HG03066 (cell line): Measurements from ENCODE around the gene DNAJC5.
"Not testable (repeated sequence)": the region's sequence is repeated elsewhere in the genome, so short reads cannot be mapped to it uniquely, and the experiment has no call there.

ENCODE experiments used
- ATAC-seq: cut with Tn5 transposase; IDR thresholded peaks from one replicate; pipeline ENCODE4 v1.9.1; 2021; ENCODE audit warnings: low read depth; ENCODE audit not compliant: unreplicated experiment

Gene DNAJC5

DNA sequence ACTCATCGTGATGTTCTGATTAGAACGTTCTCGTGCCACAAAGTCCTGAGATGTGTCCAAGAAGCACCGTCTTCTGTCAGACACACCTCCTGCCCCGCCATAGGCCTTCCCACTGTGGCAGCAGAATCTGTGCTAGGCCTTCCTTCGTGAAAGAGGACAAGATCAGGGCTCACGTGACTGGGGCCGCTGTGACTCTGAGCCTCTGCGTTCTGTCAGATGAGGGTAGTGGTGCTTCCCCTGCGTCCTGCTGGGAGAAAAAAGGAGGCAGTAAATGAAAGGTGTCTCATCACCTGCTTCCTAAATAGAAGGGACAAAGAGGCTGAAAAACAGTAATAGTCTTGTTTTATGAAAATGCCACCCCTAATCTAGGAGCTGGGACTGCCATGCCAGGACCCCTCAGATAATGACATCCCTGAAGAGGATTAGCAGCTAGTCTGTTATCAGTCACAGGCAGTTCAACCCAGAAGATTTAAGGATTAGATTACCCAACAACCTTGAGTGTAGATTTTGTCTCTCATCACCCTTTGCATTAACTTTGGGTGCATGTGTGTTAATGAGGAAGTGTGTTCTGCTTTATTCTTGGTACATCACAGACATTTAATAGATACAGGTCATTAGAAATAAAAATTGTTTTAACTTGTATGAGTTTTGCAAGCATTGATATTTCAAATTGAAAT, 4.1 kb downstream of the DNAJC5 start:
- ATAC-seq, result no peak

DNA sequence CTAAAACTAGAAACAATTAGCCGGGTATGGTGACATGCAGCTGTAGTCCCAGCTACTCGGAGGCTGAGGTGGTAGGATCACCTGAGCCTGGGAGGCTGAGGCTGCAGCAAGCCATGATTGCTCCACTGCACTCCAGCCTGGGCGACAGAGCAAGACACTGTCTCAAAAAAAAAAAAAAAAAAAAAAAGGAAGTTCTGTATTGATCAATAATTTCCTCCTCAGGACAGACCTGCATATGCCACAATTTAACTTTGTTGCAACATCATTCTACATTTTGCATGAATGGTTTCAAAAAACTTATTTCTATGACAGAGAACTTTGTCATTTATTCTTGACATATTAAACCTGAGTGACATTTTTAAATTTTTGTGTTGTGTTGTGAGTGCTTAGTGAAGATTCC, 5.5 kb downstream of the DNAJC5 start:
- ATAC-seq, result no peak

- no peak for ATAC-seq
Observed at GRCh38 chr20:63903796-63904561, 9.1 kb downstream of the DNAJC5 start.

- no peak for ATAC-seq
Observed at GRCh38 chr20:63908008-63908682, 13.2 kb downstream of the DNAJC5 start.

- ATAC-seq, result no peak
Observed at GRCh38 chr20:63911176-63911575, 16.2 kb downstream of the DNAJC5 start.

DNA sequence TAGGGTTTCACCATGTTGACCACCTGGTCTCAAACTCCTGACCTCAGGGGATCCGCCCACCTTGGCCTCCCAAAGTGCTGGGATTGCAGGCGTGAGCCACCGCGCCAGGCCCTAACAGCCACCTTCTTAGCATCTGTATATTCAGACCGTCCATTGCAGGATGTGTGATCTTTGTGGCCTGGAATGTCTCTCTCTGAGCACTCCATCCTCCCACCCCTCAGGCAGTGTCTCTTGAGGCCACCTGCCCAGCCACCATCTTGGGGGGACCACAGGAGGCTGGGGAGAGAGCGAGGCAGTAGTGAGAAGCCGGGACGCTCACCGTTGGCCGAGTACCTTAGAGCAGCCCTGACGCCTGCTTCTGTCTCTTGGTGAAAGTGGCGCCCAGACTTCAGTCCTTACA, 18.8 kb downstream of the DNAJC5 start:
- ATAC-seq, result no peak

DNA sequence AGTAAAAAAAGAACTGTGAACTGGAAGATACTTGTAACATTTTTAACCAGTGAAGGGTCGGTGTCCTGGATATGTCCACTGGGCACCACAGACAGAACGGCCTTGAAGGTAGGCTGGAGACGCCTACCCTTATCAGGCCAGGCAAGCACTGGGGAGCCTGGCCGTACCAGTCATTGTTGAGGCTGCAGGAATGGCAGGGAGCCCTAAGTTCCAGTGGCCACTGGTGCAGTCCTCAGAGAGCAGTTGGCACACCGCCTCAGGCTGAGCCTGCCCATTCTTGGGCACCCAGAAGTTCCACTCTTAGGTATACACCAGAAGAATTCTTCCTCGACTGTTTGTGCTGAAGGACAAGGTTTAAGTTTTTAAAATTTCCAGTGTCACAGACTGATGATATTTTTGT, 20.5 kb downstream of the DNAJC5 start:
- no peak for ATAC-seq

DNA sequence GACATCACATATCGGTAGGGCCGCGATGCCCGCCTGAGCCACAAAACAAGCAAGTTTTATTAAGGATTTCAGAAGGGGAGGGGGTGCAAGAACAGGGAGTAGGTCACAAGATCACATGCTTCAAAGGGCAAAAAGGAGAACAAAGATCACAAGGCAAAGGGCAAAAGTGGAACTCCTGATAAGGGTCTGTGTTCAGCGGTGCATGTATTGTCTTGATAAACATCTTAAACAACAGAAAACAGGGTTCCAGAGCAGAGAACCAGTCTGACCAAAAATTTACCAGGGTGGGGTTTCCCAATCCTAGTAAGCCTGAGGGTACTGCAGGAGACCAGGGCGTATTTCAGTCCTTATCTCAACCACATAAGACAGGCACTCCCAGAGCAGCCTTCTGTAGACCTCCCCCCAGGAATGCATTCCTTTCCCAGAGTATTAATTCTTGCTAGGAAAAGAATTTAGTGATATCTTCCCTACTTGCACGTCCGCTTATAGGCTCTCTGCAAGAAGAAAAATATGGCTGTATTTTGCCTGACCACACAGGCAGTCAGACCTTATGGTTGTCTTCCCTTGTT, 21.5 kb downstream of the DNAJC5 start:
- not testable (repeated sequence) for ATAC-seq

GRCh38 chr20:63917811-63918210, 22.9 kb downstream of the DNAJC5 start:
- ATAC-seq, result no peak

GRCh38 chr20:63919130-63919529, 24.2 kb downstream of the DNAJC5 start:
- no peak for ATAC-seq

GRCh38 chr20:63920226-63920625, 25.3 kb downstream of the DNAJC5 start:
- ATAC-seq, result no peak

DNA sequence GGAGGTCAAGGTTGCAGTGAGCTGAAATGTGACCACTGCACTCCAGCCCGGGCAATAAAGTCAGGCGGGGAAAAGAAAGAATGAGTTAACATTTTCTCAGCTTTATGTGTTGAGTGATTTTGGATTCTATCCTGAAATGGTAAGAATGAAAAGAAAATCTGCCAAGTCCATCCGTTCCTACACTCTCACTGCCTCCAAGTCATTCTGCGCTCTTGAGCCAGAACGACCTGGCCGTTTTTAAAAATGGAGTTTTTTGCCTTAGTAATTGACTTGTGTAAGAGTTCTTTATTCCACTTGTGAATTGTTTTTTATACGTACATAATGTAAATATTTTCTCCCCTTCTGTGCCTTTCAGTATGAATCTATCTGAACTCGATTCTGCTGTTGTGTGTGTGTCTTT, 28.7 kb downstream of the DNAJC5 start:
- no peak for ATAC-seq

- ATAC-seq, result no peak
Observed at GRCh38 chr20:63924241-63924640, 29.3 kb downstream of the DNAJC5 start.

GRCh38 chr20:63926298-63926697, 31.4 kb downstream of the DNAJC5 start:
- ATAC-seq, result no peak

- no peak for ATAC-seq
Observed at GRCh38 chr20:63929071-63929470, 34.1 kb downstream of the DNAJC5 start.

GRCh38 chr20:63929473-63929883, 34.6 kb downstream of the DNAJC5 start:
- ATAC-seq, result not testable (repeated sequence)

GRCh38 chr20:63930971-63931553, 36.1 kb downstream of the DNAJC5 start:
- ATAC-seq, result no peak

- no peak for ATAC-seq
Observed at GRCh38 chr20:63931735-63932134, 36.8 kb downstream of the DNAJC5 start.

DNA sequence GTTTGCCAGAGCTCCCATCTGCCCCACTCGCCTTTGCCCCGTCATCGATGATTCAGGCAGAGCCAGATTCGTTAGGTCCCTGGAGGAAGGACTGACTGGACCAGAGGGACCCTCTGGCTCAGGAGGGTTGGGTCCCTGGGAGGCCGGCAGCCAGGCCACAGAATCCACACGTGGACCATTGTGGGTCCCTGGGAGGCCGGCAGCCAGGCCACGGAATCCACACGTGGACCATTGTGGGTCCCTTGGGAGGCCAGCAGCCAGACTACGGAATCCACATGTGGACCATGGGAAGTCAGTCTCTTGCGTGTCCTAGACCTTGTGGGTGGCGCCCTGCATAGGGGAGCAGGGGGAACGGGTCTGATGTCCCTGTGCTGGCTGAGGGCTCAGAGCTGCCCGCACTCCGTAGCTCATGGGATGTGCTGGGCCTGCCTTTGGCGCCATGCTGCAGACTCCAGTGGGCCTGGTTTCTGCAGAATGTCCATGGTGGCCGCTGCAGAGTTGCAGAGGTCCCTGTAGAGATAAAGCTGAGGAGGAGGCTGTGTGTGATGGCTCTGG, 37.8 kb downstream of the DNAJC5 start:
- no peak for ATAC-seq

- no peak for ATAC-seq
Observed at GRCh38 chr20:63933646-63934045, 38.7 kb downstream of the DNAJC5 start.
